H9 (cell line): Measurements from ENCODE around the gene HPS3. TPM values are rescaled to one million over a fixed set of nuclear protein-coding genes. Genes with fewer than 3 reads are reported as not detected.

Experiments used
- DNase-seq: peaks from one replicate; pipeline ENCODE4 v3.0.0-alpha.2; 2017
- H2AFZ ChIP-seq: one replicate; pipeline ENCODE4 v1.6.1; 2013; ENCODE audit warnings: mild to moderate bottlenecking, low read length, control low read depth, moderate library complexity
- H2AK5ac ChIP-seq: 2 replicates; pipeline ENCODE4 v1.6.1; 2013; ENCODE audit warnings: low read length, control low read depth, mixed read lengths; ENCODE audit not compliant: insufficient read length
- H2BK120ac ChIP-seq: one replicate; pipeline ENCODE4 v1.6.1; 2013; ENCODE audit warnings: low read depth, mild to moderate bottlenecking, low read length, control low read depth, inconsistent platforms; ENCODE audit not compliant: poor library complexity, severe bottlenecking
- H2BK12ac ChIP-seq: 2 replicates; pipeline ENCODE4 v1.6.1; 2013; ENCODE audit warnings: low read length, control low read depth, mixed read lengths, low read depth; ENCODE audit not compliant: insufficient read length
- H2BK15ac ChIP-seq: 2 replicates; pipeline ENCODE4 v1.6.1; 2013; ENCODE audit warnings: low read depth, low read length, control low read depth
- H2BK20ac ChIP-seq: one replicate; pipeline ENCODE4 v1.6.1; 2013; ENCODE audit warnings: low read depth, mild to moderate bottlenecking, low read length, control low read depth, inconsistent platforms; ENCODE audit not compliant: poor library complexity, severe bottlenecking
- H2BK5ac ChIP-seq: 2 replicates; pipeline ENCODE4 v1.6.1; 2013; ENCODE audit warnings: low read length, control low read depth, mixed read lengths; ENCODE audit not compliant: insufficient read length
- H3K14ac ChIP-seq: 2 replicates; pipeline ENCODE4 v1.6.1; 2013; ENCODE audit warnings: low read length, control low read depth; ENCODE audit not compliant: insufficient read depth
- H3K18ac ChIP-seq: 2 replicates; pipeline ENCODE4 v1.6.1; 2013; ENCODE audit warnings: low read depth, mild to moderate bottlenecking, mixed read lengths, low read length, control low read depth; ENCODE audit not compliant: insufficient read length
- H3K23ac ChIP-seq: 2 replicates; pipeline ENCODE4 v1.6.1; 2013; ENCODE audit warnings: low read length, control low read depth, mixed read lengths, low read depth; ENCODE audit not compliant: insufficient read length
- H3K23me2 ChIP-seq: 2 replicates; pipeline ENCODE4 v1.6.1; 2013; ENCODE audit warnings: low read depth, mild to moderate bottlenecking, mixed read lengths, low read length, control low read depth; ENCODE audit not compliant: insufficient read length, poor library complexity, severe bottlenecking
- H3K27ac ChIP-seq: 2 replicates; pipeline ENCODE4 v1.5.1; 2013; ENCODE audit warnings: low read length, control low read depth, mixed read lengths, low read depth; ENCODE audit not compliant: insufficient read length
- H3K27me3 ChIP-seq: 2 replicates; pipeline ENCODE4 v1.6.1; 2013; ENCODE audit warnings: low read length, control low read depth, inconsistent platforms; ENCODE audit not compliant: insufficient read depth
- H3K4ac ChIP-seq: 2 replicates; pipeline ENCODE4 v1.6.1; 2013; ENCODE audit warnings: low read depth, mild to moderate bottlenecking, control low read depth, inconsistent platforms, low read length, moderate library complexity
- H3K4me1 ChIP-seq: 2 replicates; pipeline ENCODE4 v1.6.1; 2013; ENCODE audit warnings: low read length, control low read depth, inconsistent platforms; ENCODE audit not compliant: insufficient read depth
- H3K4me2 ChIP-seq: 2 replicates; pipeline ENCODE4 v1.6.1; 2013; ENCODE audit warnings: low read length, control low read depth, mixed read lengths; ENCODE audit not compliant: insufficient read length, insufficient read depth
- H3K56ac ChIP-seq: 2 replicates; pipeline ENCODE4 v1.6.1; 2013; ENCODE audit warnings: low read depth, mild to moderate bottlenecking, mixed read lengths, low read length, control low read depth; ENCODE audit not compliant: insufficient read length
- H3K79me1 ChIP-seq: 2 replicates; pipeline ENCODE4 v1.6.1; 2013; ENCODE audit warnings: low read depth, mild to moderate bottlenecking, moderate library complexity, low read length, control low read depth, inconsistent platforms; ENCODE audit not compliant: insufficient read depth, poor library complexity, severe bottlenecking
- H3K79me2 ChIP-seq: 2 replicates; pipeline ENCODE4 v1.6.1; 2013; ENCODE audit warnings: low read length, control low read depth, inconsistent platforms; ENCODE audit not compliant: insufficient read depth
- H3K9ac ChIP-seq: 2 replicates; pipeline ENCODE4 v1.6.1; 2013; ENCODE audit warnings: low read length, control low read depth, mixed read lengths; ENCODE audit not compliant: insufficient read length; ENCODE audit errors: extremely low read depth
- H3K9me3 ChIP-seq: one replicate; pipeline ENCODE4 v1.6.1; 2013; ENCODE audit warnings: low read depth, low read length, inconsistent platforms; ENCODE audit not compliant: control insufficient read depth
- H3T11ph ChIP-seq: one replicate; pipeline ENCODE4 v1.6.1; 2013; ENCODE audit warnings: mild to moderate bottlenecking, low read length, control low read depth, inconsistent platforms
- H4K20me1 ChIP-seq: one replicate; pipeline ENCODE4 v1.6.1; 2013; ENCODE audit not compliant: control insufficient read depth, insufficient read length, insufficient read depth
- H4K5ac ChIP-seq: 2 replicates; pipeline ENCODE4 v1.6.1; 2013; ENCODE audit warnings: low read depth, mild to moderate bottlenecking, mixed read lengths, low read length, control low read depth; ENCODE audit not compliant: insufficient read length
- H4K8ac ChIP-seq: replicated peaks from 2 replicates; pipeline ENCODE4 v1.6.1; 2013; ENCODE audit warnings: low read length, control low read depth, mixed read lengths, low read depth; ENCODE audit not compliant: insufficient read length
- H4K91ac ChIP-seq: 2 replicates; pipeline ENCODE4 v1.6.1; 2013; ENCODE audit warnings: low read depth, mild to moderate bottlenecking, moderate library complexity, mixed read lengths, low read length, control low read depth; ENCODE audit not compliant: insufficient read length
- H3K27ac Mint-ChIP-seq, 3 experiments: 2 replicates in 2 of 3; 3 replicates in 1 of 3; pipeline ENCODE4 v1.8.0; 2020 to 2021; ENCODE audit warnings: mixed read lengths in 3 of 3, mild to moderate bottlenecking in 1 of 3, moderate library complexity in 1 of 3
- H3K27me3 Mint-ChIP-seq: 2 replicates; pipeline ENCODE4 v1.8.0; 2021; ENCODE audit warnings: low read depth, mild to moderate bottlenecking, moderate library complexity, mixed read lengths
- H3K36me3 Mint-ChIP-seq, 3 experiments: 2 replicates in 2 of 3; 3 replicates in 1 of 3; pipeline ENCODE4 v1.8.0; 2020 to 2021; ENCODE audit warnings: low read depth in 3 of 3, mixed read lengths in 3 of 3; ENCODE audit not compliant: insufficient read depth in 1 of 3
- H3K4me1 Mint-ChIP-seq, 2 experiments: 2 replicates each; pipeline ENCODE4 v1.8.0; 2020; ENCODE audit warnings: mixed read lengths in 2 of 2
- H3K4me3 Mint-ChIP-seq, 2 experiments: 2 replicates in 1 of 2; 3 replicates in 1 of 2; pipeline ENCODE4 v1.8.0; 2020 to 2021; ENCODE audit warnings: mild to moderate bottlenecking in 2 of 2, mixed read lengths in 2 of 2, moderate library complexity in 1 of 2
- H3K9me3 Mint-ChIP-seq, 2 experiments: 2 replicates in 1 of 2; 3 replicates in 1 of 2; pipeline ENCODE4 v1.8.0; 2020; ENCODE audit warnings: mild to moderate bottlenecking in 2 of 2, mixed read lengths in 2 of 2, moderate library complexity in 1 of 2
- CTCF ChIP-seq: fragments of 200-600 bp; sonication (generic); conservative IDR thresholded peaks from 3 replicates; pipeline ENCODE4 v1.8.0; 2021; ENCODE audit warnings: antibody characterized with exemption, mild to moderate bottlenecking
- WGBS: extraction: QIAGEN DNeasy Blood & Tissue Kit; methylation state at CpG from one replicate; pipeline ENCODE4 v1.1.7; 2013; ENCODE audit warnings: missing lambda C conversion rate, low lambda C conversion rate, mixed read lengths; ENCODE audit not compliant: insufficient read length; ENCODE audit errors: extremely low coverage; 5-methylcytosine and 5-hydroxymethylcytosine counted together
- total RNA-seq: library from RNA; stranded (reverse); gene quantifications from 2 replicates; pipeline ENCODE4 v1.2.1, GENCODE V29; 2021

Gene HPS3
- total RNA-seq, 1 experiment from 2014 or later = 46.5 TPM

GRCh38 chr3:149119466-149119865 is 10.0 kb upstream of the HPS3 start:
- H3K27me3 Mint-ChIP-seq = no peaks in the 10 kb centered on the region; the same call in 1 of the 2 replicates
- H3K9me3 Mint-ChIP-seq = no peaks in the 10 kb centered on the region; a peak in 1 of 5 replicates
- Histone ChIP-seq H4K91ac (no peak overlapping the region), H3K27me3 (no peaks in the 10 kb centered on the region), H3K9me3 (no peaks in the 10 kb centered on the region), H4K8ac (no peak overlapping the region), H2BK20ac (no peak overlapping the region), H2AFZ (no peak overlapping the region), H3K14ac (no peak overlapping the region), H2BK120ac (no peak overlapping the region), H3K27ac (no peak overlapping the region), H2AK5ac (no peak overlapping the region), H3K4me1 (no peaks in the 10 kb centered on the region; the same call in 1 of the 2 replicates), H3K23ac (no peak overlapping the region), H3K4ac (no peak overlapping the region), H3K79me1 (no peaks in the 10 kb centered on the region), H3K18ac (no peak overlapping the region), H3K56ac (no peak overlapping the region), H3T11ph (no peak overlapping the region), H4K20me1 (no peaks in the 10 kb centered on the region), H3K9ac (no peak overlapping the region), H2BK5ac (no peak overlapping the region), H3K23me2 (no peaks in the 10 kb centered on the region), H4K5ac (no peak overlapping the region), H3K4me2 (no peak overlapping the region), H3K79me2 (no peaks in the 10 kb centered on the region), H2BK12ac (no peak overlapping the region), H2BK15ac (no peak overlapping the region)
- no peak overlapping the region for H3K4me3 Mint-ChIP-seq
- H3K4me1 Mint-ChIP-seq = peaks cover 13 to 14% of the 10 kb centered on the region in 2 experiments
- peaks cover 0 to 5% (median 0%) of the 10 kb centered on the region in 3 experiments; a peak in 1 of 7 replicates for H3K36me3 Mint-ChIP-seq
- H3K27ac Mint-ChIP-seq = no peak overlapping the region
- DNase-seq = no peak
- no CpG with 5 or more reads among the region's 1 CpG for WGBS
- TF ChIP-seq CTCF = no peak
